ENCODE data around the gene TIMM29.

Gene TIMM29

DNA sequence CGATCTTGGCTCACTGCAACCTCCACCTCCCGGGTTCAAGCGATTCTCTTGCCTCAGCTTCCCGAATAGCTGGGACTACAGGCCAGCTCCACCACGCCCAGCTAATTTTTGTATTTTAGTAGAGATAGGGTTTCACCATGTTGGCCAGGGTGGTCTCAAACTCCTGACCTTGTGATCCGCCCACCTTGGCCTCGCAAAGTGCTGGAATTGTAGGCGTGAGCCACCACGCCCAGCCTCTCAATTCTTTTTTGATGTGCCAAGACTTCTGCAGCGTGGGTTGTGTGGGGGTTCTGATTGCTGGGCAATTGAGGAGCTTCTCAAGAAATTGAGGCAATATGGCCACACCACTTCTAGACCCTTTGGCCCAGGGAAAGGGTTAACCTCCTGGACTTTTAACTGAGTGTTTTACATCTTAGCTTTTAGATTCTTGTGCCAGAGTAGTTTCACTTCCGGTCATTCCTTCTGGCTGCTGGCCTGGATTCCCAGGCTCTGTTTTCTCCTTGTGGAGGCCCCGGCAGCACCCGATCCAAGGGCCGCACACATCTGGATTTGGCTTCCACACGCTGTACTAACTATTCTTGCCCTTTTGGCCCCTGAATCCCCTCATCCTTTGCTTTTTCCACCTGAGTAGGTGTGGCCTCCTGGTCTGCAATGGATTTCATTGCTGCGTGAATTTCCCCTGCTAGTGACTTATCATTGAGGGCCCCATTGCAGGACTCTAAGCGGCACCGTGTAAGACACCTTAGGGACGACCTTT is 46.9 kb downstream of the TIMM29 start:
- Mint-ChIP-seq H3K27me3 (ENCODE audit: low read depth) (no peaks in the 10 kb centered on the region), H3K9me3 (no peaks in the 10 kb centered on the region), H3K4me1 (ENCODE audit: low read depth) (peaks cover 20% of the 10 kb centered on the region), H3K36me3 (ENCODE audit: low read depth) (peaks cover 5% of the 10 kb centered on the region), H3K4me3 (no peak overlapping the region), H3K27ac (no peak overlapping the region)
- no peak for DNase-seq (ENCODE audit: low spot score)

GRCh38 chr19:10976131-10976892 is 47.7 kb downstream of the TIMM29 start:
- H3K27me3 Mint-ChIP-seq (ENCODE audit: low read depth), result no peaks in the 10 kb centered on the region
- no peak overlapping the region for H3K27ac Mint-ChIP-seq
- no peak for DNase-seq (ENCODE audit: low spot score)
- peaks cover 5% of the 10 kb centered on the region for H3K36me3 Mint-ChIP-seq (ENCODE audit: low read depth)
- H3K4me3 Mint-ChIP-seq, result no peak overlapping the region
- H3K9me3 Mint-ChIP-seq, result no peaks in the 10 kb centered on the region
- H3K4me1 Mint-ChIP-seq (ENCODE audit: low read depth), result peaks cover 18% of the 10 kb centered on the region

- Mint-ChIP-seq H3K4me1 (ENCODE audit: low read depth) (peaks cover 18% of the 10 kb centered on the region), H3K27me3 (ENCODE audit: low read depth) (no peaks in the 10 kb centered on the region), H3K9me3 (no peaks in the 10 kb centered on the region), H3K27ac (no peak overlapping the region), H3K4me3 (no peak overlapping the region), H3K36me3 (ENCODE audit: low read depth) (peaks cover 5% of the 10 kb centered on the region)
- no peak for DNase-seq (ENCODE audit: low spot score)
Observed at GRCh38 chr19:10977742-10978092, 49.1 kb downstream of the TIMM29 start.

Data from T-helper 2 cell treated with Interferon-gamma antibody and Interleukin-4, amounts not matched to agents 5 μg/mL and 100 μg/mL, for 36 hours (primary cell).